Epithelial cell of proximal tubule (primary cell): Measurements from ENCODE around the gene GTF3C5. TPM values are rescaled to one million over a fixed set of nuclear protein-coding genes. Genes with fewer than 3 reads are reported as not detected.

Source experiments
- DNase-seq: peaks from one replicate; pipeline ENCODE4 v3.0.0-alpha.2; 2011; ENCODE audit warnings: low read depth
- H3K4me3 ChIP-seq: 2 replicates; pipeline ENCODE4 v1.5.1; 2011; ENCODE audit warnings: low read depth, mild to moderate bottlenecking, low read length
- CTCF ChIP-seq: conservative IDR thresholded peaks from 2 replicates; pipeline ENCODE4 v1.5.1; 2012; ENCODE audit warnings: low read depth, mild to moderate bottlenecking, low read length
- total RNA-seq: library from RNA; depleted of rRNA; stranded (reverse); fragments of >200 nt; gene quantifications from 2 replicates; pipeline ENCODE4 v1.2.3, GENCODE V29; 2015

The GTF3C5 gene
- total RNA-seq, 1 donor from 2014 or later, result 112 TPM

GRCh38 chr9:133103183-133103986 is 72.6 kb downstream of the GTF3C5 start:
- no peak overlapping the region for H3K4me3 ChIP-seq
- no peak for DNase-seq
- TF ChIP-seq CTCF, result peak; percentile 92

- DNase-seq, result no peak
- no peak overlapping the region for H3K4me3 ChIP-seq
- no peak for TF ChIP-seq CTCF
Measured at GRCh38 chr9:133103987-133104505, 73.2 kb downstream of the GTF3C5 start.

GRCh38 chr9:133104718-133105460 is 74.1 kb downstream of the GTF3C5 start:
- H3K4me3 ChIP-seq, result no peak overlapping the region
- DNase-seq, result no peak
- TF ChIP-seq CTCF, result no peak

- TF ChIP-seq CTCF, result no peak
- no peak for DNase-seq
- no peak overlapping the region for H3K4me3 ChIP-seq
Measured at GRCh38 chr9:133105461-133105770, 74.6 kb downstream of the GTF3C5 start.

GRCh38 chr9:133106511-133107244 is 75.9 kb downstream of the GTF3C5 start:
- H3K4me3 ChIP-seq, result no peak overlapping the region
- no peak for DNase-seq

More at GRCh38 chr9:133106511-133107244, 75.9 kb downstream of the GTF3C5 start:
- no peak for TF ChIP-seq CTCF
